HepG2 (cell line): ENCODE data around the gene COASY. TPM values are rescaled to one million over a fixed set of nuclear protein-coding genes. Genes with fewer than 3 reads are reported as not detected.
A peak's percentile ranks its signal among the peaks of the same experiment; 100 is the strongest.

Source experiments
- ATAC-seq: fragments of 200-7000 bp; cut with Tn5 transposase; 3 replicates; pipeline ENCODE4 v1.9.1; 2020; ENCODE audit warnings: mild to moderate bottlenecking, moderate library complexity
- BruUV-seq: library from RNA; stranded (reverse); fragments of 400-500 nt; replicated peaks from 2 replicates; lab custom pipeline; 2021; lab: Mats Ljungman, UMichigan
- CTCF ChIA-PET: fragments of 300-600 bp; formaldehyde crosslinking; extraction: SDS; loops from one replicate; lab custom pipeline; 2021; ENCODE audit warnings: low total read pairs, inconsistent platforms, low intra/inter-chr PET ratio; lab: Yijun Ruan, JAX
- POLR2A ChIA-PET: fragments of 350-600 bp; sonication (Branson Sonifier 250); formaldehyde crosslinking; loops from one replicate; lab custom pipeline; 2020; ENCODE audit warnings: antibody characterized with exemption, inconsistent platforms; lab: Yijun Ruan, JAX
- DNase-seq: peaks from one replicate; pipeline ENCODE4 v3.0.0-alpha.2; 2015; ENCODE audit warnings: low spot score
- FAIRE-seq: peaks from 3 replicates; lab custom pipeline; 2011; peaks lifted over from hg19 to GRCh38; lab: Jason Lieb, UNC
- H2AFZ ChIP-seq: one replicate; pipeline ENCODE4 v1.6.1; 2011; ENCODE audit warnings: low read length, inconsistent platforms
- H3K27ac ChIP-seq: fragments of 300-600 bp; 3 replicates; pipeline ENCODE4 v1.8.0; 2011; ENCODE audit warnings: mixed run types, mild to moderate bottlenecking, mixed read lengths, low read length, inconsistent platforms; ENCODE audit not compliant: insufficient read depth; ENCODE audit errors: extremely low read length
- H3K27me3 ChIP-seq, 2 experiments: fragments of 200-600 bp in 1 of 2; 2 replicates in 1 of 2; 3 replicates in 1 of 2; pipeline versions ENCODE4 v1.6.0 to v1.8.0; 2011; ENCODE audit warnings: low read length in 2 of 2, mild to moderate bottlenecking in 2 of 2, moderate library complexity in 2 of 2, inconsistent platforms in 1 of 2; ENCODE audit not compliant: insufficient read depth in 2 of 2, control insufficient read depth in 1 of 2
- H3K36me3 ChIP-seq, 2 experiments: fragments of 200-600 bp in 1 of 2; replicated peaks in 1 of 2; 2 replicates in 1 of 2; 3 replicates in 1 of 2; pipeline versions ENCODE4 v1.5.1 to v1.8.0; 2011; ENCODE audit warnings: low read length in 2 of 2, inconsistent platforms in 1 of 2; ENCODE audit not compliant: insufficient read depth in 2 of 2, control insufficient read depth in 1 of 2
- H3K4me1 ChIP-seq: 2 replicates; pipeline ENCODE4 v1.5.1; 2012; ENCODE audit warnings: low read length, inconsistent platforms; ENCODE audit not compliant: insufficient read depth
- H3K4me2 ChIP-seq: 2 replicates; pipeline ENCODE4 v1.6.0; 2011; ENCODE audit warnings: low read depth, low read length, inconsistent platforms
- H3K4me3 ChIP-seq, 3 experiments: fragments of 200-600 bp in 1 of 3; sonication (generic), shearing (Covaris generic) in 1 of 3; replicated peaks in 1 of 3; 2 replicates each; pipeline ENCODE4 v1.5.1; 2011 to 2016; ENCODE audit warnings: low read length in 3 of 3, inconsistent platforms in 2 of 3, low read depth in 2 of 3, mild to moderate bottlenecking in 2 of 3, control low read depth in 1 of 3, mixed read lengths in 1 of 3; ENCODE audit not compliant: insufficient read depth in 1 of 3
- H3K79me2 ChIP-seq: one replicate; pipeline ENCODE4 v1.6.1; 2011; ENCODE audit warnings: low read length, inconsistent platforms; ENCODE audit not compliant: insufficient read depth
- H3K9ac ChIP-seq: 2 replicates; pipeline ENCODE4 v1.6.0; 2011; ENCODE audit warnings: mild to moderate bottlenecking, low read depth, low read length, inconsistent platforms; ENCODE audit not compliant: insufficient read depth
- H3K9me3 ChIP-seq: 2 replicates; pipeline ENCODE4 v1.5.1; 2012; ENCODE audit warnings: mild to moderate bottlenecking, low read length
- H4K20me1 ChIP-seq: 2 replicates; pipeline ENCODE4 v1.6.0; 2011; ENCODE audit warnings: inconsistent platforms, mild to moderate bottlenecking, low read length, moderate library complexity; ENCODE audit not compliant: insufficient read depth
- BCL6 ChIP-seq: IDR thresholded peaks from 2 replicates; pipeline ENCODE4 v1.6.1; 2016; ENCODE audit warnings: missing genetic modification reagents, missing compliant biosample characterization
- GATAD2A ChIP-seq: IDR thresholded peaks from 2 replicates; pipeline ENCODE4 v1.6.1; 2016
- HOMEZ ChIP-seq: IDR thresholded peaks from 2 replicates; pipeline ENCODE4 v1.6.1; 2016; ENCODE audit warnings: low read depth
- MAFK ChIP-seq, 2 experiments: IDR thresholded peaks in 1 of 2; conservative IDR thresholded peaks in 1 of 2; 2 replicates each; pipeline ENCODE4 v1.6.1; 2011; ENCODE audit warnings: improper control_type of control experiment in 2 of 2, low read length in 2 of 2
- MED1 ChIP-seq: sonication (generic); formaldehyde crosslinking; IDR thresholded peaks from 2 replicates; pipeline ENCODE4 v1.4.0; 2020; ENCODE audit warnings: missing genetic modification reagents
- NFKB2 ChIP-seq: sonication (generic); formaldehyde crosslinking; IDR thresholded peaks from 2 replicates; pipeline ENCODE4 v1.4.0; 2020; ENCODE audit warnings: missing genetic modification reagents, borderline replicate concordance
- NR2F2 ChIP-seq: IDR thresholded peaks from 2 replicates; pipeline ENCODE4 v1.6.1; 2012; ENCODE audit warnings: low read depth, inconsistent platforms, borderline replicate concordance
- SETDB1 ChIP-seq: sonication (generic); formaldehyde crosslinking; IDR thresholded peaks from 2 replicates; pipeline ENCODE4 v1.5.1; 2020; ENCODE audit warnings: missing genetic modification reagents, mild to moderate bottlenecking, borderline replicate concordance
- SIX4 ChIP-seq: sonication (generic); formaldehyde crosslinking; IDR thresholded peaks from 2 replicates; pipeline ENCODE4 v1.4.0; 2020; ENCODE audit warnings: missing genetic modification reagents
- SOX13 ChIP-seq, 3 experiments: fragments of 450-650 bp in 1 of 3; sonication (generic) in 1 of 3; formaldehyde crosslinking in 1 of 3; IDR thresholded peaks in 2 of 3; conservative IDR thresholded peaks in 1 of 3; 2 replicates each; pipeline versions ENCODE4 v1.5.0 to v1.6.1; 2016 to 2020; ENCODE audit warnings: antibody characterized with exemption in 1 of 3, mild to moderate bottlenecking in 1 of 3, missing compliant biosample characterization in 1 of 3, missing genetic modification reagents in 1 of 3, moderate library complexity in 1 of 3
- ZBED4 ChIP-seq: sonication (generic); formaldehyde crosslinking; IDR thresholded peaks from 2 replicates; pipeline ENCODE4 v1.4.0; 2020; ENCODE audit warnings: missing genetic modification reagents, borderline replicate concordance
- ZNF441 ChIP-seq: sonication (generic); formaldehyde crosslinking; IDR thresholded peaks from 2 replicates; pipeline ENCODE4 v1.7.0; 2021; ENCODE audit warnings: missing genetic modification reagents, borderline replicate concordance
- ZNF687 ChIP-seq: sonication (generic); formaldehyde crosslinking; IDR thresholded peaks from 2 replicates; pipeline ENCODE4 v1.5.1; 2020; ENCODE audit warnings: mild to moderate bottlenecking, missing genetic modification reagents, moderate library complexity
- WGBS: methylation state at CpG from one replicate; pipeline ENCODE4 v1.1.6; 2017; ENCODE audit warnings: low lambda C conversion rate; 5-methylcytosine and 5-hydroxymethylcytosine counted together
- in situ Hi-C: cut with HindIII; loops from 2 replicates; pipeline ENCODE4 v1.10.0; 2017; ENCODE audit warnings: low pct_unique_long_range_greater_than_20kb; ENCODE audit not compliant: extremely low pct_ligation_motif_present
- intact Hi-C: fragments of 100-400 bp; cut with micrococcal nuclease; formaldehyde crosslinking; loops from one replicate; pipeline ENCODE4 v1.10.0; 2022; ENCODE audit not compliant: unreplicated experiment
- polyA plus RNA-seq, 8 experiments: library from polyadenylated mRNA; depleted of rRNA in 3 of 8; stranded (reverse) in 7 of 8; unstranded in 1 of 8; fragments of >200 nt; fragmentation: Illumina TruSeq in 4 of 8; extraction: Trizol in 4 of 8; gene quantifications; 2 replicates each; pipeline versions ENCODE4 v1.2.1 to v1.2.3, GENCODE V29; 2011 to 2016; ENCODE audit warnings: low read depth in 4 of 8, missing spikeins in 1 of 8, mixed read lengths in 1 of 8; ENCODE audit not compliant: insufficient read depth in 1 of 8
- total RNA-seq, 5 experiments: library from RNA; depleted of rRNA; stranded (reverse); fragments of >200 nt; fragmentation: Illumina TruSeq; extraction: Trizol; gene quantifications; 2 replicates each; pipeline ENCODE4 v1.2.3, GENCODE V29; 2016; ENCODE audit warnings: low read depth in 1 of 5

Gene COASY
- total and polyA plus RNA-seq, 2 of the 13 experiments (the other 11 are each of a cell fraction or from before 2014, with no cell fraction given) = 90.7 to 125 TPM

GRCh38 chr17:42522263-42522790 is 39.6 kb upstream of the COASY start:
- in situ Hi-C loops (loop anchor here (5.0 kb wide), 1 partner anchor 200 kb away; no protein-coding TSS in a partner anchor), intact Hi-C loops (no loop called here)
- FAIRE-seq = no peak
- 47% methylated on average over 9 of the region's 9 CpGs for WGBS
- Histone ChIP-seq H3K4me3 (no peak overlapping the region; a peak in 1 of 6 replicates), H3K4me1 (peaks cover 94% of the 10 kb centered on the region), H3K36me3 (peaks cover 4 to 7% of the 10 kb centered on the region in 2 experiments; a peak in 4 of 5 replicates), H4K20me1 (no peaks in the 10 kb centered on the region), H2AFZ (no peak overlapping the region), H3K27ac (peak overlapping the region; percentile 71), H3K27me3 (no peaks in the 10 kb centered on the region), H3K9ac (peak overlapping the region; percentile 33), H3K9me3 (no peaks in the 10 kb centered on the region), H3K79me2 (no peaks in the 10 kb centered on the region), H3K4me2 (peak overlapping the region; percentile 47)
- DNase-seq = peak; percentile 57
- ChIA-PET POLR2A (interaction anchor here (0.5 to 1.8 kb wide), 9 partner anchors 8 to 688 kb away, joined by 3 to 15 read pairs (median 4); partner anchors contain the start of genes CAVIN1, NAGLU and STAT3), CTCF (no interaction called here)
- peak; percentile 38 for ATAC-seq
- no TSS peak for BruUV-seq
- TF ChIP-seq SOX13 (IDR thresholded peaks at IDR 0.05) = no peak
- peak in 1 of 2 experiments; percentile 58; a peak in 1 of 4 replicates for TF ChIP-seq SOX13 (CRISPR knock-in tag; conservative IDR thresholded peaks at IDR 0.05 in 1 of 2, IDR thresholded peaks at IDR 0.05 in 1 of 2)
- TF ChIP-seq GATAD2A (CRISPR knock-in tag) = peak; percentile 82
- TF ChIP-seq NFKB2 (CRISPR knock-in tag) = peak; percentile 28; the same call in 1 of the 2 replicates
- peak; percentile 55; the same call in 1 of the 2 replicates for TF ChIP-seq MED1 (CRISPR knock-in tag)
- TF ChIP-seq ZBED4 (CRISPR knock-in tag) = peak; percentile 93
- TF ChIP-seq ZNF687 (CRISPR knock-in tag) = peak; percentile 64
- TF ChIP-seq NR2F2 = peak; percentile 78
- TF ChIP-seq MAFK (conservative IDR thresholded peaks at IDR 0.05 in 1 of 2, IDR thresholded peaks at IDR 0.05 in 1 of 2; ENCODE audit: low read length in 2 of 2) = no peak
- peak; percentile 53; the same call in 1 of the 2 replicates for TF ChIP-seq BCL6
- peak; percentile 49; the same call in 1 of the 2 replicates for TF ChIP-seq SIX4 (CRISPR knock-in tag)
- 0 out of 2 replicates have a peak, but pooled peaks have one; percentile 6 for TF ChIP-seq SETDB1 (CRISPR knock-in tag)
- TF ChIP-seq ZNF441 = 0 out of 2 replicates have a peak, but pooled peaks have one; percentile 25
- TF ChIP-seq HOMEZ (CRISPR knock-in tag) = 0 out of 2 replicates have a peak, but pooled peaks have one; percentile 25
